MV-4-11 (cell line): Measurements from ENCODE around the gene HAGHL.

ENCODE experiments used
- DNase-seq: peaks from one replicate; lab custom pipeline; 2025; lab: John Stamatoyannopoulos, UW

Gene HAGHL

GRCh38 chr16:759110-759910, 32.4 kb downstream of the HAGHL start:
- no peak for DNase-seq

GRCh38 chr16:760065-760464, 33.2 kb downstream of the HAGHL start:
- no peak for DNase-seq

GRCh38 chr16:760545-761343, 33.8 kb downstream of the HAGHL start, which contains the start of gene MSLN:
TSS of gene MSLN (plus strand) at chr16:760734. CDS start at chr16:762681, 1,947 bp downstream.
- peak; percentile 20 for DNase-seq

- DNase-seq, result no peak
These were observed 35.0 kb downstream of the HAGHL start for GRCh38 chr16:761625-762513.

GRCh38 chr16:762595-763268, 35.8 kb downstream of the HAGHL start:
- no peak for DNase-seq

GRCh38 chr16:763369-764183, 36.7 kb downstream of the HAGHL start:
- no peak for DNase-seq

- DNase-seq, result no peak
These were observed 37.4 kb downstream of the HAGHL start for GRCh38 chr16:764184-764750.

- no peak for DNase-seq
These were observed 38.1 kb downstream of the HAGHL start for GRCh38 chr16:764848-765487.

- DNase-seq, result no peak
These were observed 38.6 kb downstream of the HAGHL start for GRCh38 chr16:765488-765865.

- DNase-seq, result no peak
These were observed 39.3 kb downstream of the HAGHL start for GRCh38 chr16:766008-766819.

GRCh38 chr16:766820-767640, 40.1 kb downstream of the HAGHL start:
- no peak for DNase-seq

GRCh38 chr16:767743-768235, 40.9 kb downstream of the HAGHL start:
- DNase-seq, result no peak

GRCh38 chr16:768428-768827, 41.5 kb downstream of the HAGHL start:
- DNase-seq, result no peak

GRCh38 chr16:769184-769784, 42.4 kb downstream of the HAGHL start:
- DNase-seq, result no peak

- no peak for DNase-seq
These were observed 43.0 kb downstream of the HAGHL start for GRCh38 chr16:769934-770333.

GRCh38 chr16:770411-770810, 43.5 kb downstream of the HAGHL start:
- no peak for DNase-seq

- DNase-seq, result no peak
These were observed 46.1 kb downstream of the HAGHL start for GRCh38 chr16:772959-773358.
